Stimulated activated naive CD8-positive, alpha-beta T cell treated with anti-CD3 and anti-CD28 coated beads, Interleukin-15, amount 100 ng/mL, for 72 hours (primary cell): ENCODE data around the gene SLC39A9.

Experiments used
- ATAC-seq: fragments of 150-1000 bp; cut with Tn5 transposase; 2 replicates; pipeline ENCODE4 v1.10.0; 2021; ENCODE audit warnings: mild to moderate bottlenecking, moderate library complexity
- DNase-seq, 2 donors: peaks; one replicate each; pipeline ENCODE4 v3.0.0; 2021 to 2022
- H3K27ac Mint-ChIP-seq, 2 donors: one replicate each; pipeline ENCODE4 v1.8.0; 2022; ENCODE audit warnings: mild to moderate bottlenecking in 2 of 2, mixed read lengths in 2 of 2, moderate library complexity in 2 of 2
- H3K27me3 Mint-ChIP-seq: one replicate; pipeline ENCODE4 v1.8.0; 2022; ENCODE audit warnings: mixed read lengths
- H3K4me1 Mint-ChIP-seq: one replicate; pipeline ENCODE4 v1.8.0; 2022; ENCODE audit warnings: mild to moderate bottlenecking, mixed read lengths
- H3K4me3 Mint-ChIP-seq, 2 donors: one replicate each; pipeline ENCODE4 v1.8.0; 2022; ENCODE audit warnings: mild to moderate bottlenecking in 2 of 2, mixed read lengths in 2 of 2, moderate library complexity in 1 of 2
- H3K9me3 Mint-ChIP-seq, 2 donors: one replicate each; pipeline ENCODE4 v1.8.0; 2022; ENCODE audit warnings: mixed read lengths in 2 of 2

The SLC39A9 gene, protein sequence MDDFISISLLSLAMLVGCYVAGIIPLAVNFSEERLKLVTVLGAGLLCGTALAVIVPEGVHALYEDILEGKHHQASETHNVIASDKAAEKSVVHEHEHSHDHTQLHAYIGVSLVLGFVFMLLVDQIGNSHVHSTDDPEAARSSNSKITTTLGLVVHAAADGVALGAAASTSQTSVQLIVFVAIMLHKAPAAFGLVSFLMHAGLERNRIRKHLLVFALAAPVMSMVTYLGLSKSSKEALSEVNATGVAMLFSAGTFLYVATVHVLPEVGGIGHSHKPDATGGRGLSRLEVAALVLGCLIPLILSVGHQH

DNA sequence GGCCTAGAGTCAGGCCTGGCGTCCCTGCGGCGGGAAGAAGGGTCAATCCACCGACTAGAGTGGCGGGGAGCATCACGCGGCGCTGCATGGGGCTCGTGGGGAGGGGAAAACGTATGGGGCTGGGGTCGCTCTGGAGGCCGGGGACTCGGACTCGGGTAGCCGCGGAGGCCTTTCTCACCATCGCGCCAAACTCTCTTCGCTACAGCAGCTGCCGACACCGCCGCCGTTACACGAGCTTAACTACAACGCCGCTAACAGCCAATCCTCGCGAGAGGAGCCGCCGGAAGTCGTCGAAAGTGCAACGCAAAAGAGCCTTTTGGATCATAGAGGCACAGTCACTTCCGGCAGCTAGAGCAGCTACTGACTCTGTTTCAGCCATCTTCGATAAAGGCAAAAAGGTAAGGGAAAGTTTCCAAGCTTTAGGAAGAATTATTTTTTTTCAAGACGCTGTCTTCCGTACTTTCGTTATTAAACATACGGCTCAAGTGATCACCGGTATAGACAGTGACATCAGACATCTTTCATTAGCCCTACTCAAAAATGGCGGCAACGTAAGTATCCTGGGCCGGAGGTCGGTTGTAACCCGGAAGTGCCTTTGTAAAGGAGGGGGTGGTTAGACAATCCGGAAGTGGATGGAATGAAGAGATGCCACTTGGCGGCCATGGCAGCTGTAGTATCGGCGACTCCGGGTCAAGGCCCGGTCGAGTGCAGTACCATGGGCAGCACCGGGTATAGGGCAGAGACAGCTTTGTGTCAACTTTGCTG is at the start of gene SLC39A9, which contains the start of gene ERH:
Gene SLC39A9, plus strand, starts transcription at position 640 of the 765 bp plus-strand sequence. CDS start 678 bp downstream, outside the sequence.
Gene ERH, minus strand, starts transcription at position 247 of the 765 bp plus-strand sequence. Its CDS starts 66 bp downstream, at position 181.
- Mint-ChIP-seq H3K27me3 (no peaks in the 10 kb centered on the region), H3K4me1 (peaks cover 62% of the 10 kb centered on the region), H3K9me3 (no peaks in the 10 kb centered on the region)

DNA sequence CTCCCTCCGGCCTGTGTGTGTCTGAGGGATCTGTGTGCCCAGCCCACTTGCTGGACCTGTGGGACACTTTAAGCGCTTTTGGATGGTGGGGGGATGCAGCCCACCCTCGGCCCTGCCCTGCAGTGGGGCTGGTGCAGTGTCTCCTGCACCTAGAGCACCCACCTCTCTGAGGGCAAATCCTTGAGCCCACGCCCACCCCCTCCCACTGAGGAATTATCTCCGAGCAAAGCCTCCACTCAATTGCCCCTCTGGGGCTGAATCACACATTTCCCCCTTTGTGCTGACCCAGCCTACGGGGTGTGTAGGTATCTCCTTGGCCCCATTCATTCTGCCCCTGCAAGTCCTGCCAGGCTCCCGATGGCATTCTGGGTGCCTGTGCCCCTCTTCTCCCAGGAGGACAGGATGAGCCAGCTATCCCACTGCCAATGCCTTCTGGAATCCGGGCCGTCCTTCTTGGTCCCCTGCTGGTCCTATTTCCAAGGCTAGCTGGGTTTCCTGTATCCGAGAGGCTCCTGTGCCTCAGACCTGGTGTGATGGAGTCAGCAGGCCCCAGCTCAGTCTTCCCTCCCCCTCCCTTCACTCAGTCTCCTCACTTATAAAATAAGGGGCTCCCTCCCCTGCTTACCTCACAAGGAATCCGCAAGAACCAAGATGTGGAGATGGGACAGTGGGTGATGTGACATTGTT is 49.3 kb upstream of the SLC39A9 start:
- H3K9me3 Mint-ChIP-seq: no peaks in the 10 kb centered on the region
- DNase-seq (no peak), ATAC-seq (no peak)
- H3K4me1 Mint-ChIP-seq: peaks cover 12% of the 10 kb centered on the region
- no peak overlapping the region for H3K4me3 Mint-ChIP-seq
- peaks cover 34% of the 10 kb centered on the region for H3K27me3 Mint-ChIP-seq
- H3K27ac Mint-ChIP-seq: peak overlapping the region; percentile 41 to 57

More for the DNA sequence above, at the start of gene SLC39A9, which contains the start of gene ERH:
- DNase-seq (peak; percentile 88 to 94), ATAC-seq (peak; percentile 95)
- Mint-ChIP-seq H3K4me3 (peak within 1 kb of the TSS; percentile 88 to 96), H3K27ac (peak within 1 kb of the TSS; percentile 98 to 100)

DNA sequence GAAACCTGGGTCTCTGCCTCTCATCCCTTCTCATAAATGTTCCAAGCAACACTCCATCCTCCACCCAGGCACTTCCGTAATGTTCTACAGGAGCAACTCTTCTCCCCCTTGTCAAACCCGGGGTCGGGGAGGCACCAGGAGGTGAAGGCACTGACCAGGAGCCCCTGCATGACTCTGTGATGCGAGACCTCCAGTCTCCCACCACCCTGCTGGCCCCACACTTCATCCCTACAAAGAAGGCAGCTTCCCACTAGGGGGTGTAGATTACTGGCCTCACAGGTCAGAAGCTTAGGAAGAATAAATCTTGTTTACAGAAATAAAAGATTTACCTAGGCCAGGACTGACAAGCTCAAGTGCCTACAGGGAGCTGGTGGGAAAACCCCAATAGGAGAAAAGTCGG is 47.6 kb upstream of the SLC39A9 start:
- DNase-seq (no peak), ATAC-seq (no peak)
- no peaks in the 10 kb centered on the region for H3K9me3 Mint-ChIP-seq
- no peak overlapping the region for H3K4me3 Mint-ChIP-seq
- H3K4me1 Mint-ChIP-seq: peaks cover 26% of the 10 kb centered on the region
- H3K27me3 Mint-ChIP-seq: peaks cover 28% of the 10 kb centered on the region
- no peak overlapping the region for H3K27ac Mint-ChIP-seq

DNA sequence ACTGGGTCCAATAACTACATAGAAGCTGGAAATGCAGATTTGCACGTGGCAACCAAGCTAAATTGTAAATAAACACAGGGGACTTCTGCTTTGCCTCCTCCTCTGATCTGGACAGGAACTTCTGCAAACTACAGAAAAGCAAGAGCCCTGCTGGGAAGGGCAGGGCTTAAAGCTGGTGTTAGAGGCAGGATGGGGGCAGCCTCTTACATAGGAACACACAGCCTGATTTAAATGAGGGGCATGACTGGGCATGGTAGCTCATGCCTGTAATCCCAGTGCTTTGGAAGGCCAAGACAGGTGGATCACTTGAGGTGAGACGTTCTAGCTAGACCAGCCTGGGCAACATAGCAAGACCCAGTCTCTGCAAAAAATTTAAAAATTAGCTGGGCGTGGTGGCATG is 47.1 kb upstream of the SLC39A9 start:
- H3K27ac Mint-ChIP-seq: peak overlapping the region in 1 of 2 donors; percentile 49
- no peak overlapping the region for H3K4me3 Mint-ChIP-seq
- no peak for DNase-seq
- H3K9me3 Mint-ChIP-seq: no peaks in the 10 kb centered on the region
- peaks cover 28% of the 10 kb centered on the region for H3K27me3 Mint-ChIP-seq
- ATAC-seq: no peak
- H3K4me1 Mint-ChIP-seq: peaks cover 26% of the 10 kb centered on the region

DNA sequence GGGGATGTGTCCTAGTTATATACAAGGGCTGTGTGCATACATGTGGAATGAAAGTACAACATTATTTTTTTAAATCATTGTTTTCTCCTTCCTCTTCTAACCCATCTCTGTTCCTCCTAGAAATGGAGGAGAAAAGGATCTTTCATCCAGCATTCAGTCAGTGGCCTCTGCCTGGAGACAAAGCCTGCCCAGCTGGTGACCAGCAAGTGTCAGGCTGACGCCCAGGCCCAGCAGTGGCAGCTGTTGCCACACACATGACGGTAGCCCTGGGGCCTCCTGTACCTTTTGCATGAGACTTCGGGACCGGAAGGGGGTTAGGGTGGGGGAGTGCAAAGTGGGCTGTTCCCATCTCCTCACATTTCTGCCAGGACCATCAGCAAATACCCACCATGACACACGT is 46.6 kb upstream of the SLC39A9 start:
- Mint-ChIP-seq H3K9me3 (no peaks in the 10 kb centered on the region), H3K4me1 (peaks cover 26% of the 10 kb centered on the region), H3K4me3 (no peak overlapping the region), H3K27me3 (peaks cover 27% of the 10 kb centered on the region), H3K27ac (peak overlapping the region in 1 of 2 donors; percentile 49)
- DNase-seq: no peak
- ATAC-seq: no peak

DNA sequence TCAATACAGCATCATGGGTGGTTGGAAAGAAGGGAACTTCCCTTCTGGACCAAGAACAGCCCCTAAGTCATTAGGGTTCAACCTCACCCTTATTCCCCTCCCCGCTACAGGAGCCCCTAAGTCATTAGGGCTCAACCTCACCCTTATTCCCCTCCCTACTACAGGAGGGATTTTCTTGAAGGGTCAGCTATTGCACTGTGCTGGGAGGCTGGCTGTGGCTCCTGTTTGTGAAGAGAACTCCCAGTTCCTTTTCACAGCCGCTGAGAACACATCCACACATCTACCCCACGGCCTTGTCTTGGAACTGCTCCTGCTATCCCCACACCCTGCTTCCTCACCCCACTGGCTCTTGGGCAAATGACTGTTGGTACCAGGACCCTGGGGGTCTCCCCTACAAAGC is 45.3 kb upstream of the SLC39A9 start:
- H3K9me3 Mint-ChIP-seq: no peaks in the 10 kb centered on the region
- DNase-seq (no peak), ATAC-seq (no peak)
- H3K27me3 Mint-ChIP-seq: peaks cover 23% of the 10 kb centered on the region
- H3K4me3 Mint-ChIP-seq: no peak overlapping the region
- peaks cover 36% of the 10 kb centered on the region for H3K4me1 Mint-ChIP-seq
- no peak overlapping the region for H3K27ac Mint-ChIP-seq

DNA sequence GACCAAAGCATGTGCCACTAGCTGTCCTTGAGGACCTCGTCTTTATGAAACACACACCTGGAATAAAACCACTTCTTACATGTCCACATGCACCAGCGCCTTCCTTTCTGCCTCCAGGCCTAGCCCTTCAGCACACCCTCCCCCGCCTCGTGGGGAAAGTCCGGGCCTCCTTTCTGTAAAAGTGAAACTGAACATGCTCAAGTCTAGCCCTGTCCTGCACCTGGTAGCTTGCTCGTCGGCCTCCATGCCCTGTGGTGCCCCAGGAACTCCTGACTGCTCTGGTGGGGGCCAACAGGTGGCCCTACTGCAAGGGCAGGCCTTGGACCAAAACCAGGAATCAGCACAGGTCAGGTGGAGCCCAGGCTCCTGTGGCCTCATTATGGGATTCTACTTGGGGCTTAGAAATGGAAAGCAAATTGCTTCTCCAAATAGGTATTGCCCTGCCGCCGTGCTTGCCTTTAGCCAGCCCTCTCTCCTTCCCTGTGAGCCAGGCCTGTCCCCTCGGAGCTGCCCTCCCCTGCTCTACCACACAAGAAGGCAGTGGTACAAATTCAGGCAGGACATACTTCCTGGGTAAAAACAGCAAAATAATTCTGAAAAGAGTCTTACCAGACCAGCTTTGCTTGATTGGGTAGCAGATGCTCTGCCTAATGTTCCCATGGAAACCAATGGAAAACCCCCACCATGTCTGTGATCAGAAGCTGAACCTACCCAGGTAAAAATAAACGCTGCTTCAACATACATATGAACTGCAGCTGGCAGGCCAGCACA is 43.9 kb upstream of the SLC39A9 start:
- H3K27ac Mint-ChIP-seq: peak overlapping the region; percentile 89 to 94
- H3K4me3 Mint-ChIP-seq: peak overlapping the region; percentile 70 to 78
- peaks cover 48% of the 10 kb centered on the region for H3K4me1 Mint-ChIP-seq
- DNase-seq (peak; percentile 66 to 72), ATAC-seq (peak; percentile 79)
- H3K27me3 Mint-ChIP-seq: peaks cover 17% of the 10 kb centered on the region
- H3K9me3 Mint-ChIP-seq: no peaks in the 10 kb centered on the region

DNA sequence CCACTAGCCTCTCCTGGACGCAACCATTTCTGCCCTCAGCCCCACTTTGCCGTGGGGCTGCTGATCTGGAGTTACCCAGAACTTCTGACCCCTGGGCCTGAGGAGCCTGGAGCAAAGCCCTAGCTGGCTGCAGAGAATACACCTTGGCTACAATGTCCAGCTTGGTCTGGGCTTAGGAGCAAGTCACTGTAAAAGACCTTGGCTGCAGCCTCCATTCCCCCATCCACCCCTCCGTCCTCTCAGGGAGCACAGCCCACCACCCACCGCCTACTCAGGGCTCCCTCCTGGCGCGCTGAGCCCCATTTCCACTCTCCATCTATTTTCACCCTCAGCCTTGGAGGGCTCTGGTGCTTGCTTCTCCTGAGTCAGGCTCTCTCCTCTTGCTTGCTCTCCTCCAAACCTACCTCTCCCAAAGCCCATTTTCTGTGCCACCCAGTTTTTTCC is 43.3 kb upstream of the SLC39A9 start:
- peak overlapping the region; percentile 89 to 94 for H3K27ac Mint-ChIP-seq

DNA sequence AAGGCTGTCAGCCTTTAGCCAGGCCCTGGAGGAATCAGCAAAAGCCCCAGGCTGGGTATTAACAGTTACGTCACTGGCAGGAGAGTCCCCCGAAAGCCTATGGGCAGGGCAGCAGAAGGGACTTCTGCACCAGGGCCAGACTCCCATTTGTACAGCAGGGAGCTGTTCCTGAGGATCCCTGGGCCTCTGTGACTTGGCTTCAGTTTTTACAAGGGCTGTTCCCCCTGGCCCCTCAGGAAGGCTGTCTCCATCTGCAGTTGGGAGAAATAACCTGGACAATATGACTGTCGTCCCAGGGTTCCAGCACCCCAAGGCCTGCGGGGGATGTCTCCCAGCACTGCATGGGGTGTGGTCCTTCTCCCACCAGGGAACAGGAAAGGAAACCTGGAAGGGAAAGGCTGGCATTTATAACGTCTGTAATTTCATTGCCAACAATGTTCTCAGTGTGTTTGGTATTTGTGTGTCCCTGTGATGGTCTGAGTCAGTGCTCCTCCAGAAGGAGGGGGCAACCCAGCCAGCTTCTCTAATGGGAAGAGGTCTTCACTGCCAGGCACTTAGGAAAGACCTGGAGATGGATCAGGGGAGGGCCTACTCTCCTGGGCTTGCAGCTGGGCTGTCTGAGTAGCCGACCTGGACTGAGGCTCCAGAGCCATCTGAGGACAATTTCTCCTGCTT is 42.7 kb upstream of the SLC39A9 start:
- no peaks in the 10 kb centered on the region for H3K9me3 Mint-ChIP-seq
- peak overlapping the region; percentile 28 to 78 for H3K4me3 Mint-ChIP-seq
- no peak for DNase-seq
- H3K4me1 Mint-ChIP-seq: peaks cover 55% of the 10 kb centered on the region
- no peak for ATAC-seq
- H3K27ac Mint-ChIP-seq: peak overlapping the region; percentile 68 to 77
- peaks cover 19% of the 10 kb centered on the region for H3K27me3 Mint-ChIP-seq

More for the DNA sequence above, 43.3 kb upstream of the SLC39A9 start:
- ATAC-seq (no peak), DNase-seq (no peak)
- Mint-ChIP-seq H3K4me3 (peak overlapping the region; percentile 28 to 78), H3K9me3 (no peaks in the 10 kb centered on the region), H3K4me1 (peaks cover 50% of the 10 kb centered on the region), H3K27me3 (peaks cover 17% of the 10 kb centered on the region)

DNA sequence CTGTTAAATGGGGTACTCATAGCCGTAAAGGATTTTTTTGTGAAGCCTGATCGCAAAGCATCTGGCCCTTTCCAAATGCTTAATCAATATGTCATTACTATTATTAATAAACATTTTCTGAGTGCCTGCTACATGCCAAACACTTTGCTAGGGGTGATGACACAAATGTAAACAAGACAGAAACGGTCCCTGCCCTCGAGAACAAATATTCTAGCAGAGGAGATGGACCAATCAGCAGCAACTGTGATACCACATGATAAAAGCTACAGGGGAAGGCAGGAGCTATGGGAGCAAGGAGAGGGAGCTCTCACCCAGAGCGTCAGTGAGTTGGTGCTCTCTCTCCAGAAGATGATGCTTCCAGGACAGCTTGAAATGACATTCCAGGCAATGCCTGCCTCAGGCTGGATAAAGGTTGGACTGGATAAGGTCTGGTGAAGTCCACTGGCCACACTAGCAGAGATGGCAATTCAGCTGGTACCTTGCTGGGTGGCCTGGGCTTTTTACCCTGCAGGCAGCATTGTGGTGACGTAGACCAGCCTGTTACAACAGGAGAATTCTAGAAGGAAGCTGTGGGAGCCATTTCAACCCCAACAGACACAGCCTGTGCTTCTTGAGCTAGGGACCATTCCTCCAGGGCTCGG is 41.5 kb upstream of the SLC39A9 start:
- Mint-ChIP-seq H3K9me3 (no peaks in the 10 kb centered on the region), H3K27me3 (peaks cover 18% of the 10 kb centered on the region), H3K4me1 (peaks cover 56% of the 10 kb centered on the region), H3K4me3 (no peak overlapping the region), H3K27ac (peak overlapping the region in 1 of 2 donors; percentile 54)
- no peak for ATAC-seq
- no peak for DNase-seq

DNA sequence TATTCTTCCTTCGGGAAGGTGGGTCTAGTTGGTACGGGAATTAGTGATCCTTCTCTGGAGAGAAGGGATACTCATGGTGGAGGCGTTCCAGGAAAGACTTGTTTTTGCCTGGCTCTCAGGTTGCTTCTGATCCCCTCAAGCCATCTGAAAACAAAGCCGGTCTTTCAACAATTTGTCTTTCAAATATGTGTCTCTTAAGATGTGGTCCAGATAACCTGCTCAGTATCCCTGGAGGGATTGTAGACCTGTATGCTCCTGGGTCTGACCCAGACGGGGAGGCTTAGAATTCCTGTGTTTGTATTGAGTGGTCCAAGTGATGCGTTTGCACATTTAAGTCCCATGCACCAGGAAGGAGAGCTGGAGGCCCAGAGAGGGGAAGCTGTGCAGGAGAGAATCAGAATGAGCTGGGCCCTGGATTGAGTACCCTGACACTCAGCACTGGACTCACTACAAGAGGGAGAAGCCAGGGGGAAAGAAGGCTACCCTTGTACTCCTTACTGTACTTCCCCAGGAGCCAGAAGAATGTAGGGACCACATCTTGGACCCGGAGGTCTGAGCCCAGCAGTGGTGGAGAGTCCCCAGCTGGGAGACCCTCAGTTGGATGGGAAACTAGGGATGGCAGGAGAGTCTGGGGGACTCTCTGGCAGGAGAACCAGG is 40.8 kb upstream of the SLC39A9 start:
- H3K27ac Mint-ChIP-seq: peak overlapping the region in 1 of 2 donors; percentile 54

DNA sequence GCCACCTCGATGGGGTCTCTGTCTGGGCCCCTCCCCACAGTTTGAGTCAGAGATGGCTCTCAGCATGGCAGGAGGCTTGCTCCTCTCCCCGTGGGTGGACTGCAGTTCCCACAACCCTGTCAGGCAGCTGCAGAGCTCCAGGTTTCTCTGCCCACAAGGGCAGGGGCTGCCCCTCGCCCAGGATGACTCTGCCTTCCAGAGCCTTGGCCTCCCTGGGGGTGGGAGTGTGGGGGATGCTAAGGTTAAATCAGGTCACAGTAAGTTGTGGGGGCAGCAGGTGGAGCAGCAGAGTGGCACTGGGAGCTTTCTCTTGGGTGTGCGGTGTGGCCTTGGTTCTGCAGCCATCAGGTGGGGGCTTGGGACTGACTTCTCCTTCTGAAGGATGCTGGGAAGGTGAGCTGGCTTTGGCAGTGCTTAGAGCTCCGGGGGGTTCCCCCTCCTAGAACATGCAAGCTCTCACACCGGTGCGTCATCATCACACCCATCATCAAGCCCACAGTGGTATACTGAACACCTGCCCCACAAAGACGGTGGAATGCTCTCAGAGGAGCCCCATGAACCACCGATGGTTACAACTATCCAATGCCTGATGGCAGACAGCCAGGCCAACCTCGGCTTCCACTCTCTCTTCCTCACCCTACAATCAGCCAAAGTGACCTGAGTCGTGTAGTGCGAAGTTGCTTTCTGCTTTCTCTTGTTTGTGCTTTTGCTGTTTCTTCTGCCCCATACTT is 40.1 kb upstream of the SLC39A9 start:
- Mint-ChIP-seq H3K9me3 (no peaks in the 10 kb centered on the region), H3K27ac (peak overlapping the region; percentile 64 to 88), H3K4me1 (peaks cover 53% of the 10 kb centered on the region), H3K27me3 (peaks cover 18% of the 10 kb centered on the region), H3K4me3 (peak overlapping the region in 1 of 2 donors; percentile 19)
- ATAC-seq (peak; percentile 92), DNase-seq (peak in 1 of 2 donors; percentile 68)

More for the DNA sequence above, 40.8 kb upstream of the SLC39A9 start:
- ATAC-seq: no peak
- DNase-seq: no peak
- Mint-ChIP-seq H3K9me3 (no peaks in the 10 kb centered on the region), H3K4me3 (peak overlapping the region in 1 of 2 donors; percentile 19), H3K4me1 (peaks cover 56% of the 10 kb centered on the region), H3K27me3 (peaks cover 18% of the 10 kb centered on the region)

DNA sequence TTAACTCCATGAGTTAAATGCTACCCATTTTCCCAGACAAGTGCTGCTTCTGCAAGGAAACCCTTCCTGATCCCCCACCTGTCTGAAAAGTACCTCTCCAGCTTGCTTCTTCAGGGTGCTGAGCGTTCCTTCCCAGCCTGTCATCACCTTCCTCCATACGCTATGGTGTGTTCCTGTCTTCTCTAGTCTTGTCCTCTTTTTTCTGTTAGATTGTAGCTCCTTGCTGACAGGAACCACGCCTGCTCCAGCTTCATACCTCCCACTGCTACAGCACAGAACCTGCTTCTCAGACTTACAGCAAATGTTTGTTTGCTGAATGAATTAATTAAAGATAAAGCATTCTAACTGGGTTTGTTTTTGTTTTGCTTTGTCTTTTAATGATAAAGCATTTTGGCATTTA is 39.5 kb upstream of the SLC39A9 start:
- Mint-ChIP-seq H3K4me1 (peaks cover 47% of the 10 kb centered on the region), H3K27ac (peak overlapping the region; percentile 16 to 64), H3K4me3 (peak overlapping the region in 1 of 2 donors; percentile 19), H3K27me3 (peaks cover 18% of the 10 kb centered on the region), H3K9me3 (no peaks in the 10 kb centered on the region)
- DNase-seq: no peak
- no peak for ATAC-seq
